Testis (tissue), 3 donors: Measurements from ENCODE around the gene CCL1. TPM values are rescaled to one million over a fixed set of nuclear protein-coding genes. Genes with fewer than 3 reads are reported as not detected.

Source experiments
- DNase-seq: peaks from one replicate; pipeline ENCODE4 v3.0.0-alpha.2; 2019
- H3K27ac ChIP-seq, 2 donors: fragments of 200-600 bp; sonication (generic); one replicate each; pipeline ENCODE4 v1.5.1; 2019
- H3K27me3 ChIP-seq: fragments of 200-600 bp; sonication (generic); one replicate; pipeline ENCODE4 v1.5.1; 2019
- H3K36me3 ChIP-seq: fragments of 200-600 bp; sonication (generic); one replicate; pipeline ENCODE4 v1.5.1; 2017; ENCODE audit warnings: low read depth; ENCODE audit errors: missing control alignments
- H3K4me1 ChIP-seq: fragments of 200-600 bp; sonication (generic); one replicate; pipeline ENCODE4 v1.5.1; 2019
- H3K4me3 ChIP-seq, 2 donors: fragments of 200-600 bp; sonication (generic); one replicate each; pipeline ENCODE4 v1.5.1; 2017 to 2019
- H3K9me3 ChIP-seq: fragments of 200-600 bp; sonication (generic); one replicate; pipeline ENCODE4 v1.5.1; 2017
- CTCF ChIP-seq, 3 experiments: fragments of 450-650 bp in 2 of 3; fragments of 200-600 bp in 1 of 3; sonication (generic) in 1 of 3; IDR thresholded peaks; one replicate each; pipeline ENCODE4 v1.5.1; 2016 to 2019; ENCODE audit warnings: antibody characterized with exemption in 3 of 3, mild to moderate bottlenecking in 2 of 3, moderate library complexity in 1 of 3
- POLR2A ChIP-seq: fragments of 450-650 bp; IDR thresholded peaks from one replicate; pipeline ENCODE4 v1.6.1; 2017; ENCODE audit warnings: antibody characterized with exemption, mild to moderate bottlenecking, moderate library complexity
- WGBS, 2 donors: methylation state at CpG; one replicate each; pipeline ENCODE4 v1.1.5; 2018; 5-methylcytosine and 5-hydroxymethylcytosine counted together
- intact Hi-C: fragments of 100-400 bp; cut with DNase I; formaldehyde crosslinking; loops from one replicate; pipeline ENCODE4 v1.15.1; 2023; ENCODE audit warnings: low total_unique reads
- polyA plus RNA-seq: library from polyadenylated mRNA; stranded (reverse); fragments of 350-450 nt; fragmentation: Illumina TruSeq; extraction: RNeasy Lipid Tissue Mini Kit (QIAGEN cat#74804); gene quantifications from one replicate; pipeline ENCODE4 v1.2.3, GENCODE V29; 2014; ENCODE audit warnings: low read depth, low replicate concordance; ENCODE audit not compliant: insufficient read depth
- total RNA-seq, 2 donors: library from RNA; depleted of rRNA; stranded (reverse); fragments of >200 nt; gene quantifications; one replicate each; pipeline ENCODE4 v1.2.3, GENCODE V29; 2016

Gene CCL1
- total and polyA plus RNA-seq, 3 donors from 2014 or later, result 1.5 TPM; not detected in 2

GRCh38 chr17:34318474-34318873 is 44.6 kb downstream of the CCL1 start:
- no peak overlapping the region for H3K4me3 ChIP-seq
- no peaks in the 10 kb centered on the region for H3K36me3 ChIP-seq
- intact Hi-C loops, result no loop called here
- TF ChIP-seq POLR2A (no peak), CTCF (IDR thresholded peaks at IDR 0.05) (no peak)
- no peak overlapping the region for H3K27ac ChIP-seq
- H3K9me3 ChIP-seq, result no peaks in the 10 kb centered on the region
- 76 to 85% methylated on average over 3 of the region's 3 CpGs for WGBS, 2 donors
- no peak for DNase-seq
- H3K4me1 ChIP-seq, result no peaks in the 10 kb centered on the region
- H3K27me3 ChIP-seq, result no peaks in the 10 kb centered on the region

- Histone ChIP-seq H3K4me3 (no peak overlapping the region), H3K9me3 (no peaks in the 10 kb centered on the region), H3K27ac (no peak overlapping the region), H3K36me3 (no peaks in the 10 kb centered on the region), H3K27me3 (no peaks in the 10 kb centered on the region), H3K4me1 (no peaks in the 10 kb centered on the region)
- WGBS, 2 donors, result 54 to 63% methylated on average over 4 of the region's 4 CpGs
- TF ChIP-seq CTCF (IDR thresholded peaks at IDR 0.05) (no peak), POLR2A (no peak)
- intact Hi-C loops, result no loop called here
- DNase-seq, result no peak
These were observed 48.8 kb downstream of the CCL1 start for GRCh38 chr17:34314279-34314678.

- DNase-seq, result no peak
- Histone ChIP-seq H3K9me3 (no peaks in the 10 kb centered on the region), H3K36me3 (no peaks in the 10 kb centered on the region), H3K27ac (no peak overlapping the region), H3K27me3 (no peaks in the 10 kb centered on the region), H3K4me3 (no peak overlapping the region), H3K4me1 (no peaks in the 10 kb centered on the region)
- no peak for TF ChIP-seq CTCF (IDR thresholded peaks at IDR 0.05)
- no peak for TF ChIP-seq POLR2A
- 89 to 90% methylated on average over 4 of the region's 4 CpGs for WGBS, 2 donors
- intact Hi-C loops, result no loop called here
These were observed 49.9 kb downstream of the CCL1 start for GRCh38 chr17:34313164-34313563.

GRCh38 chr17:34312080-34312479 is 51.0 kb downstream of the CCL1 start:
- Histone ChIP-seq H3K4me3 (no peak overlapping the region), H3K9me3 (no peaks in the 10 kb centered on the region), H3K4me1 (no peaks in the 10 kb centered on the region), H3K27me3 (no peaks in the 10 kb centered on the region), H3K36me3 (no peaks in the 10 kb centered on the region), H3K27ac (no peak overlapping the region)
- TF ChIP-seq POLR2A (no peak), CTCF (IDR thresholded peaks at IDR 0.05) (no peak)
- DNase-seq, result no peak
- intact Hi-C loops, result no loop called here
- WGBS, 2 donors, result 54% methylated on average over 5 of the region's 5 CpGs

GRCh38 chr17:34311291-34311690 is 51.7 kb downstream of the CCL1 start:
- H3K36me3 ChIP-seq, result no peaks in the 10 kb centered on the region
- H3K27ac ChIP-seq, result no peak overlapping the region
- no peaks in the 10 kb centered on the region for H3K4me1 ChIP-seq
- 80 to 87% methylated on average over 7 of the region's 7 CpGs for WGBS, 2 donors
- no peaks in the 10 kb centered on the region for H3K27me3 ChIP-seq
- no peak for TF ChIP-seq POLR2A
- no peak for TF ChIP-seq CTCF (IDR thresholded peaks at IDR 0.05)
- no peak for DNase-seq
- no peaks in the 10 kb centered on the region for H3K9me3 ChIP-seq
- H3K4me3 ChIP-seq, result no peak overlapping the region
- intact Hi-C loops, result no loop called here
